ENCODE measurements around the gene ARCN1. TPM values are rescaled to one million over a fixed set of nuclear protein-coding genes. Genes with fewer than 3 reads are reported as not detected.

The ARCN1 gene
- total and polyA plus RNA-seq, 9 of the 15 experiments (the other 6 are each of a cell fraction or from before 2014, with no cell fraction given) = 30.0 to 224 (median 76.4) TPM

GRCh38 chr11:118621071-118621783 is 49.0 kb downstream of the ARCN1 start (continued):
- TF ChIP-seq NR2C2 (CRISPR knock-in tag; IDR thresholded peaks at IDR 0.05) = no peak
- TF ChIP-seq NR2C2 (tag; IDR thresholded peaks at IDR 0.05) = peak; percentile 76
- TF ChIP-seq LEF1 (IDR thresholded peaks at IDR 0.05) = peak; percentile 59; the same call in 1 of the 2 replicates
- peak; percentile 54 for TF ChIP-seq NKRF (IDR thresholded peaks at IDR 0.05; ENCODE audit: borderline replicate concordance)
- no peak for TF ChIP-seq YY1 (IDR thresholded peaks at IDR 0.05; ENCODE audit: borderline replicate concordance in 1 of 3, control insufficient read depth in 1 of 3, extremely low read depth in 1 of 3, insufficient read depth in 3 of 3, insufficient read length in 1 of 3, insufficient replicate concordance in 2 of 3, low read depth in 1 of 3, low read length in 2 of 3)
- TF ChIP-seq NRF1 (conservative IDR thresholded peaks at IDR 0.05 in 1 of 2, IDR thresholded peaks at IDR 0.05 in 1 of 2) = no peak
- no peak for TF ChIP-seq KLF1 (tag; IDR thresholded peaks at IDR 0.05)
- no peak for TF ChIP-seq CUX1 (CRISPR knock-in tag; IDR thresholded peaks at IDR 0.05)
- TF ChIP-seq BRD9 (IDR thresholded peaks at IDR 0.05; ENCODE audit: low read depth, partially characterized antibody) = peak; percentile 52
- no peak for TF ChIP-seq ZNF384 (IDR thresholded peaks at IDR 0.05; ENCODE audit: low read depth, low read length)
- TF ChIP-seq TAF15 (IDR thresholded peaks at IDR 0.05; ENCODE audit: low read depth, low read length) = no peak
- TF ChIP-seq GATA2 (CRISPR knock-in tag; IDR thresholded peaks at IDR 0.05) = no peak
- TF ChIP-seq MAZ (CRISPR knock-in tag; conservative IDR thresholded peaks at IDR 0.05 in 1 of 2, IDR thresholded peaks at IDR 0.05 in 1 of 2) = peak; percentile 8 to 42; a peak in 2 of 4 replicates
- peak; percentile 94 for TF ChIP-seq SPI1 (IDR thresholded peaks at IDR 0.05; ENCODE audit: borderline replicate concordance, low read depth, low read length)
- TF ChIP-seq CTBP1 (IDR thresholded peaks at IDR 0.05; ENCODE audit: borderline replicate concordance) = peak; percentile 89; the same call in 1 of the 2 replicates
- TF ChIP-seq RB1 (IDR thresholded peaks at IDR 0.05; ENCODE audit: low read depth) = peak; percentile 32; the same call in 1 of the 2 replicates
- peak; percentile 27 for TF ChIP-seq KDM5B (IDR thresholded peaks at IDR 0.05; ENCODE audit: insufficient replicate concordance, low read depth, low read length)
- no peak for TF ChIP-seq ZNF311 (CRISPR knock-in tag; IDR thresholded peaks at IDR 0.05)
- TF ChIP-seq LARP7 (IDR thresholded peaks at IDR 0.05) = peak; percentile 88; the same call in 1 of the 2 replicates
- no peak for TF ChIP-seq ZNF3 (CRISPR knock-in tag; IDR thresholded peaks at IDR 0.05)
- no peak for TF ChIP-seq ZNF717 (CRISPR knock-in tag; IDR thresholded peaks at IDR 0.05)

Data from K562 (cell line).